ENCODE results near the gene PLXNA2. TPM values are rescaled to one million over a fixed set of nuclear protein-coding genes. Genes with fewer than 3 reads are reported as not detected.
A peak's percentile ranks its signal among the peaks of the same experiment; 100 is the strongest.

PLXNA2 gene
- total and polyA plus RNA-seq, 2 of the 13 experiments (the other 11 are each of a cell fraction or from before 2014, with no cell fraction given), result 1.1 to 2.1 TPM

DNA sequence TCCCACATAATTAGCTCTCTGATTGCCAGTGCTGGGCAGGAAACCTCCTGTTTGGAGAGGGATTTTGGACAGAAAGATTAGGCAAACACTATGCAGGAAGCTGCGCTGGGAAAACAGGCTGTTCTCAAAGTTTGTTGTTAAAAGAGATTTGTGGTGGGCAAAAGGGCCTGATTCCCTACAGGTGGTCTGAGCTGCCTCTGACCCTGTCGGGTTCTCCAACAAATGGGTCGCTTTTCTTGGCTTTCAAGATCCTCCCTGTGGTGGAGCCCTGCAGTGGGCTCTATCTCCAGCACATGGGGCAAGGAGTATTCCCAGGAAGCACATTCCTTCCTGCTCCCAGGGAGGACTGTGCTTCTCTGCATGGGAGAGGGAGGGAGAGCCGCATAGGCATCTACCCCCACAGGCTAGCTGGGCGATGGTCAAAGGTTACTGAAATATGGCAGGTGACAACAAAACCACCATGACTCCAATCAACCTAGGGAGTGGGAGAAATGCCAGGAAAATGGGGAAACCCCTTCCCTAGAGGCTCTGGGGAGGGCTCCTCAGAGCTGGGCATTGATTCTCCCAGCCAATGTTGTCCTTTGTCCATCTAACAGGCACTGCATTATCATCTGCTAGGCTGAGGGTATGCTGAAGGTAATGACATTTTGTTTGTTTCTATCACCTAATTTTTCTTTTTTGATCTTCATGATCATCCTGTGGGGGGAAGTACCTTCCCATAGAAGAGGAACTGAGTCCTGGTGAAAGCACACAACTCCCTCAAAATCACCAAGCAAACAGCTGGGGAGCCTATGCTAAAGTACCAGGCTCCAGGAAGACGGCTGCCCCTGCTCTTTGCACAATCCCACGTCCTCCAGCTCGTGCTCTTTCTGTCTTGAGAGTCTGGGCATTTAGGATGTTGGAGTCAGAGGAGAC, 85.3 kb downstream of the PLXNA2 start (continued):
- peak; percentile 44; the same call in 1 of the 2 replicates for TF ChIP-seq MTA1 (CRISPR knock-in tag; IDR thresholded peaks at IDR 0.05; ENCODE audit: borderline replicate concordance)
- peak; percentile 94 for TF ChIP-seq ZNF644 (CRISPR knock-in tag; IDR thresholded peaks at IDR 0.05; ENCODE audit: low read depth)
- TF ChIP-seq NR2F6 (IDR thresholded peaks at IDR 0.05), result peak; percentile 53; the same call in 1 of the 2 replicates
- peak; percentile 69 for TF ChIP-seq NR2F6 (CRISPR knock-in tag; IDR thresholded peaks at IDR 0.05)
- no peak for TF ChIP-seq ZNF138 (CRISPR knock-in tag; IDR thresholded peaks at IDR 0.05; ENCODE audit: low read depth)
- TF ChIP-seq, protein P1, sequence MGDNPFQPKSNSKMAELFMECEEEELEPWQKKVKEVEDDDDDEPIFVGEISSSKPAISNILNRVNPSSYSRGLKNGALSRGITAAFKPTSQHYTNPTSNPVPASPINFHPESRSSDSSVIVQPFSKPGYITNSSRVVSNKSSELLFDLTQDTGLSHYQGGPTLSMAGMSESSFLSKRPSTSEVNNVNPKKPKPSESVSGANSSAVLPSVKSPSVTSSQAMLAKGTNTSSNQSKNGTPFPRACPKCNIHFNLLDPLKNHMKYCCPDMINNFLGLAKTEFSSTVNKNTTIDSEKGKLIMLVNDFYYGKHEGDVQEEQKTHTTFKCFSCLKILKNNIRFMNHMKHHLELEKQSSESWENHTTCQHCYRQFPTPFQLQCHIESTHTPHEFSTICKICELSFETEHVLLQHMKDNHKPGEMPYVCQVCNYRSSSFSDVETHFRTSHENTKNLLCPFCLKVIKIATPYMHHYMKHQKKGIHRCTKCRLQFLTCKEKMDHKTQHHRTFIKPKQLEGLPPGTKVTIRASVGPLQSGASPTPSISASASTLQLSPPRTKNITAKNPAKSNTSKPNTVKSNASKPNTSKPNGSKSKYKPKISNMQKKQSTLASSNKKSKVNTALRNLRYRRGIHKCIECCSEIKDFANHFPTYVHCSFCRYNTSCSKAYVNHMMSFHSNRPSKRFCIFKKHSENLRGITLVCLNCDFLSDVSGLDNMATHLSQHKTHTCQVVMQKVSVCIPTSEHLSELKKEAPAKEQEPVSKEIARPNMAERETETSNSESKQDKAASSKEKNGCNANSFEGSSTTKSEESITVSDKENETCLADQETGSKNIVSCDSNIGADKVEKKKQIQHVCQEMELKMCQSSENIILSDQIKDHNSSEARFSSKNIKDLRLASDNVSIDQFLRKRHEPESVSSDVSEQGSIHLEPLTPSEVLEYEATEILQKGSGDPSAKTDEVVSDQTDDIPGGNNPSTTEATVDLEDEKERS (CRISPR knock-in tag; IDR thresholded peaks at IDR 0.05), result peak; percentile 65; the same call in 1 of the 2 replicates
- TF ChIP-seq FOXO1 (CRISPR knock-in tag; IDR thresholded peaks at IDR 0.05), result 0 out of 2 replicates have a peak, but pooled peaks have one; percentile 19
- TF ChIP-seq CC2D1A (CRISPR knock-in tag; IDR thresholded peaks at IDR 0.05), result no peak
- TF ChIP-seq, protein P2, sequence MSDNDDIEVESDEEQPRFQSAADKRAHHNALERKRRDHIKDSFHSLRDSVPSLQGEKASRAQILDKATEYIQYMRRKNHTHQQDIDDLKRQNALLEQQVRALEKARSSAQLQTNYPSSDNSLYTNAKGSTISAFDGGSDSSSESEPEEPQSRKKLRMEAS (IDR thresholded peaks at IDR 0.05), result peak; percentile 68; the same call in 1 of the 2 replicates
- 0 out of 2 replicates have a peak, but pooled peaks have one; percentile 32 for TF ChIP-seq ZBTB42 (CRISPR knock-in tag; IDR thresholded peaks at IDR 0.05)
- no peak for TF ChIP-seq JUNB (CRISPR knock-in tag; IDR thresholded peaks at IDR 0.05; ENCODE audit: borderline replicate concordance)
- no peak for TF ChIP-seq ZFP37 (CRISPR knock-in tag; IDR thresholded peaks at IDR 0.05; ENCODE audit: borderline replicate concordance)
- TF ChIP-seq, protein P3, sequence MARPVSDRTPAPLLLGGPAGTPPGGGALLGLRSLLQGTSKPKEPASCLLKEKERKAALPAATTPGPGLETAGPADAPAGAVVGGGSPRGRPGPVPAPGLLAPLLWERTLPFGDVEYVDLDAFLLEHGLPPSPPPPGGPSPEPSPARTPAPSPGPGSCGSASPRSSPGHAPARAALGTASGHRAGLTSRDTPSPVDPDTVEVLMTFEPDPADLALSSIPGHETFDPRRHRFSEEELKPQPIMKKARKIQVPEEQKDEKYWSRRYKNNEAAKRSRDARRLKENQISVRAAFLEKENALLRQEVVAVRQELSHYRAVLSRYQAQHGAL (CRISPR knock-in tag; IDR thresholded peaks at IDR 0.05; ENCODE audit: not compliant biosample characterization), result no peak
- no peak for TF ChIP-seq IKZF1 (IDR thresholded peaks at IDR 0.05)
- no peak for TF ChIP-seq IKZF4 (CRISPR knock-in tag; IDR thresholded peaks at IDR 0.05; ENCODE audit: borderline replicate concordance, low read depth, not compliant biosample characterization)
- TF ChIP-seq PHF20 (CRISPR knock-in tag; IDR thresholded peaks at IDR 0.05), result no peak
- TF ChIP-seq ZBTB7A (CRISPR knock-in tag; IDR thresholded peaks at IDR 0.05), result 0 out of 2 replicates have a peak, but pooled peaks have one; percentile 24
- TF ChIP-seq NFKBIZ (CRISPR knock-in tag; IDR thresholded peaks at IDR 0.05), result 0 out of 2 replicates have a peak, but pooled peaks have one; percentile 52
- TF ChIP-seq ZNF567 (CRISPR knock-in tag; IDR thresholded peaks at IDR 0.05; ENCODE audit: borderline replicate concordance), result no peak
- TF ChIP-seq HDAC2 (CRISPR knock-in tag; IDR thresholded peaks at IDR 0.05), result peak; percentile 67
- TF ChIP-seq ZNF136 (CRISPR knock-in tag; IDR thresholded peaks at IDR 0.05; ENCODE audit: low read depth), result no peak
- no peak for TF ChIP-seq ZNF549 (CRISPR knock-in tag; IDR thresholded peaks at IDR 0.05)
- TF ChIP-seq, protein P4, sequence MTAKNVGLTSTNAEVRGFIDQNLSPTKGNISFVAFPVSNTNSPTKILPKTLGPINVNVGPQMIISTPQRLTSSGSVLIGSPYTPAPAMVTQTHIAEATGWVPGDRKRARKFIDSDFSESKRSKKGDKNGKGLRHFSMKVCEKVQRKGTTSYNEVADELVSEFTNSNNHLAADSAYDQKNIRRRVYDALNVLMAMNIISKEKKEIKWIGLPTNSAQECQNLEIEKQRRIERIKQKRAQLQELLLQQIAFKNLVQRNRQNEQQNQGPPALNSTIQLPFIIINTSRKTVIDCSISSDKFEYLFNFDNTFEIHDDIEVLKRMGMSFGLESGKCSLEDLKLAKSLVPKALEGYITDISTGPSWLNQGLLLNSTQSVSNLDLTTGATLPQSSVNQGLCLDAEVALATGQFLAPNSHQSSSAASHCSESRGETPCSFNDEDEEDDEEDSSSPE (CRISPR knock-in tag; IDR thresholded peaks at IDR 0.05), result no peak
- TF ChIP-seq RARA (CRISPR knock-in tag; IDR thresholded peaks at IDR 0.05), result 0 out of 2 replicates have a peak, but pooled peaks have one; percentile 12
- TF ChIP-seq RXRA (CRISPR knock-in tag; IDR thresholded peaks at IDR 0.05), result peak; percentile 40; the same call in 1 of the 2 replicates

Measured in HepG2 (cell line).